ENCODE measurements around the gene ABLIM2.

ABLIM2 gene

DNA sequence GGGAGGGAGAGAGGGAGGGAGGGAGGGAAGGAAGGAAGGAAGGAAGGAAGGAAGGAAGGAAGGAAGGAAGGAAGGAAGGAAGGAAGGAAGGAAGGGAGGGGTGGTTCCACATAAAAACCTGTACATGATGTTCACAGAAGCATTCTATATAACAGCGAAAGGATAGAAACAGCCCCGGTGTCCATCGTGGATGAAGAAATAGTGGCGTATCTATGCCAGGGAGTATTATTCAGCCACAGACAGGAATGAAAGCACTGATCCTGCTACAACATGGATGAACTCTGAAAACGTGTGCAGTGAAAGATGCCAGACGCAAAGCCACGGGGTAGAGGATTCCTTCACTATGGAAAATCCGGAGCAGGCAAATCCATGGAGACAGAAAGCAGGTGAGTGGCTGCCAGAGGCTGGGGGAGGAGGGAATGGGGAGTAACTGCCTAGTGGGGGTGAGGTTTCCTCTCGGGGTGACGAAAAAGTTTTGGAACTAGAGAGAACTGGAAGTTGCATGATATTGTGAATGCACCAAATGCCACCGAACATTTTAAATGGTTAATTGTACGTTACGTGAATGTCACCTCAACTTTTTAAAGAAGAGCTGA, 92.2 kb downstream of the ABLIM2 start (continued):
- TF ChIP-seq, protein P1, sequence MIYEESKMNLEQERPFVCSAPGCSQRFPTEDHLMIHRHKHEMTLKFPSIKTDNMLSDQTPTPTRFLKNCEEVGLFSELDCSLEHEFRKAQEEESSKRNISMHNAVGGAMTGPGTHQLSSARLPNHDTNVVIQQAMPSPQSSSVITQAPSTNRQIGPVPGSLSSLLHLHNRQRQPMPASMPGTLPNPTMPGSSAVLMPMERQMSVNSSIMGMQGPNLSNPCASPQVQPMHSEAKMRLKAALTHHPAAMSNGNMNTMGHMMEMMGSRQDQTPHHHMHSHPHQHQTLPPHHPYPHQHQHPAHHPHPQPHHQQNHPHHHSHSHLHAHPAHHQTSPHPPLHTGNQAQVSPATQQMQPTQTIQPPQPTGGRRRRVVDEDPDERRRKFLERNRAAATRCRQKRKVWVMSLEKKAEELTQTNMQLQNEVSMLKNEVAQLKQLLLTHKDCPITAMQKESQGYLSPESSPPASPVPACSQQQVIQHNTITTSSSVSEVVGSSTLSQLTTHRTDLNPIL (CRISPR knock-in tag; IDR thresholded peaks at IDR 0.05; ENCODE audit: low read depth), result no peak

DNA sequence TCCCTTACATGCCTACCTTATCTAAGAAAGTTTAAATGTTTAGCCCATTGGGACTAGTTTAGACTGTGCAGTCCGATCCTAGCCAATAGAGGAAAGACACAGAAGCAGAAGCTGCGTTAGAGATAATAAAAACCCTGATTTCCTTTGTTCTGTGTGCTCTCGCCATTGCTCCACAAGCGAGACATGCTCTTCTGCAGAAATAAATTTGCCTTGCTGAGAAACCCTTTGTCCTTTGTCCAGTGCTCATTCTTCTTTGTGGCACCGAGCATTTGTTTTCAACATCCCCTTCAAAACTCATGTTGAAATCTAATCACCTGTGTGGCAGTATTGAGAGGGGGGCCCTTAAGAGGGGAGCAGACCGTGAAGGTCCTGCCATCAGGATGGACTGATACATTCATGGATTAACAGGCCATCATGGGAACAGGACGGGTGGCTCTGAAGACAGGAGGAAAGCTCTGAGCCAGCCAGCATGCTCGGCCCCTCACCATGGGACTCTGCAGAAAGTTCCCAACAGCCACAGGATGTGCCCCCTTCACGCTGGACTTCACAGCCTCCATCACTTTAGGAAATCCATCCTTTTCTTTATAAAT, 94.5 kb downstream of the ABLIM2 start:
- no peak for TF ChIP-seq ZFP30 (CRISPR knock-in tag; IDR thresholded peaks at IDR 0.05)
- TF ChIP-seq GLIS3 (CRISPR knock-in tag; IDR thresholded peaks at IDR 0.05), result no peak
- TF ChIP-seq ZFP3 (CRISPR knock-in tag; IDR thresholded peaks at IDR 0.05), result no peak
- TF ChIP-seq, protein P2, sequence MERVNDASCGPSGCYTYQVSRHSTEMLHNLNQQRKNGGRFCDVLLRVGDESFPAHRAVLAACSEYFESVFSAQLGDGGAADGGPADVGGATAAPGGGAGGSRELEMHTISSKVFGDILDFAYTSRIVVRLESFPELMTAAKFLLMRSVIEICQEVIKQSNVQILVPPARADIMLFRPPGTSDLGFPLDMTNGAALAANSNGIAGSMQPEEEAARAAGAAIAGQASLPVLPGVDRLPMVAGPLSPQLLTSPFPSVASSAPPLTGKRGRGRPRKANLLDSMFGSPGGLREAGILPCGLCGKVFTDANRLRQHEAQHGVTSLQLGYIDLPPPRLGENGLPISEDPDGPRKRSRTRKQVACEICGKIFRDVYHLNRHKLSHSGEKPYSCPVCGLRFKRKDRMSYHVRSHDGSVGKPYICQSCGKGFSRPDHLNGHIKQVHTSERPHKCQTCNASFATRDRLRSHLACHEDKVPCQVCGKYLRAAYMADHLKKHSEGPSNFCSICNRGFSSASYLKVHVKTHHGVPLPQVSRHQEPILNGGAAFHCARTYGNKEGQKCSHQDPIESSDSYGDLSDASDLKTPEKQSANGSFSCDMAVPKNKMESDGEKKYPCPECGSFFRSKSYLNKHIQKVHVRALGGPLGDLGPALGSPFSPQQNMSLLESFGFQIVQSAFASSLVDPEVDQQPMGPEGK (CRISPR knock-in tag; IDR thresholded peaks at IDR 0.05; ENCODE audit: borderline replicate concordance), result no peak
- no peak for ATAC-seq

DNA sequence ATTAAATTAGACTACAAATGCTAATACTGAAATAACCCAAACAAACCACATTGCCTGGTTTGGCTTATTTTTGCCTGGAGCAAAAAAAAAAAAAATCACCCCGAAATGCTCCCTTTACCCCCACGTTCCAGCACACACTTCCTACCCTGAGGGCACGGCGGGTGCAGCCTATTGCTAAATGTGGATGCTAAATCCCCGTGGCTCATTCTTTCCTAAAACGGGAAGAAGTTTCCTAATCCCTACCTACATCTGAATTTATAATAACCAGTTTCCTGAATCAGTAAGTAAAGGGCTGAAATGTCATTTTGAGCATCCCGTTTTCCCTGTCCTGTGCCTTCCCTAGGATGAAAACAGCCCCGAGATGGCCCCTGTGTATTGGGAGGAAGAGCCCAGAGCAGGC, 97.0 kb downstream of the ABLIM2 start:
- TF ChIP-seq, protein P3, sequence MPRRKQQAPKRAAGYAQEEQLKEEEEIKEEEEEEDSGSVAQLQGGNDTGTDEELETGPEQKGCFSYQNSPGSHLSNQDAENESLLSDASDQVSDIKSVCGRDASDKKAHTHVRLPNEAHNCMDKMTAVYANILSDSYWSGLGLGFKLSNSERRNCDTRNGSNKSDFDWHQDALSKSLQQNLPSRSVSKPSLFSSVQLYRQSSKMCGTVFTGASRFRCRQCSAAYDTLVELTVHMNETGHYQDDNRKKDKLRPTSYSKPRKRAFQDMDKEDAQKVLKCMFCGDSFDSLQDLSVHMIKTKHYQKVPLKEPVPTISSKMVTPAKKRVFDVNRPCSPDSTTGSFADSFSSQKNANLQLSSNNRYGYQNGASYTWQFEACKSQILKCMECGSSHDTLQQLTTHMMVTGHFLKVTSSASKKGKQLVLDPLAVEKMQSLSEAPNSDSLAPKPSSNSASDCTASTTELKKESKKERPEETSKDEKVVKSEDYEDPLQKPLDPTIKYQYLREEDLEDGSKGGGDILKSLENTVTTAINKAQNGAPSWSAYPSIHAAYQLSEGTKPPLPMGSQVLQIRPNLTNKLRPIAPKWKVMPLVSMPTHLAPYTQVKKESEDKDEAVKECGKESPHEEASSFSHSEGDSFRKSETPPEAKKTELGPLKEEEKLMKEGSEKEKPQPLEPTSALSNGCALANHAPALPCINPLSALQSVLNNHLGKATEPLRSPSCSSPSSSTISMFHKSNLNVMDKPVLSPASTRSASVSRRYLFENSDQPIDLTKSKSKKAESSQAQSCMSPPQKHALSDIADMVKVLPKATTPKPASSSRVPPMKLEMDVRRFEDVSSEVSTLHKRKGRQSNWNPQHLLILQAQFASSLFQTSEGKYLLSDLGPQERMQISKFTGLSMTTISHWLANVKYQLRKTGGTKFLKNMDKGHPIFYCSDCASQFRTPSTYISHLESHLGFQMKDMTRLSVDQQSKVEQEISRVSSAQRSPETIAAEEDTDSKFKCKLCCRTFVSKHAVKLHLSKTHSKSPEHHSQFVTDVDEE (CRISPR knock-in tag; IDR thresholded peaks at IDR 0.05), result no peak
- TF ChIP-seq RARB (CRISPR knock-in tag; IDR thresholded peaks at IDR 0.05) (no peak), ZNF70 (CRISPR knock-in tag; IDR thresholded peaks at IDR 0.05) (no peak), ZFP30 (CRISPR knock-in tag; IDR thresholded peaks at IDR 0.05) (no peak), ARNTL (CRISPR knock-in tag; IDR thresholded peaks at IDR 0.05; ENCODE audit: borderline replicate concordance, low read depth) (no peak), ISL1 (CRISPR knock-in tag; IDR thresholded peaks at IDR 0.05) (no peak)
- TF ChIP-seq, protein P1 (CRISPR knock-in tag; IDR thresholded peaks at IDR 0.05; ENCODE audit: low read depth), result no peak
- no peak for ATAC-seq

DNA sequence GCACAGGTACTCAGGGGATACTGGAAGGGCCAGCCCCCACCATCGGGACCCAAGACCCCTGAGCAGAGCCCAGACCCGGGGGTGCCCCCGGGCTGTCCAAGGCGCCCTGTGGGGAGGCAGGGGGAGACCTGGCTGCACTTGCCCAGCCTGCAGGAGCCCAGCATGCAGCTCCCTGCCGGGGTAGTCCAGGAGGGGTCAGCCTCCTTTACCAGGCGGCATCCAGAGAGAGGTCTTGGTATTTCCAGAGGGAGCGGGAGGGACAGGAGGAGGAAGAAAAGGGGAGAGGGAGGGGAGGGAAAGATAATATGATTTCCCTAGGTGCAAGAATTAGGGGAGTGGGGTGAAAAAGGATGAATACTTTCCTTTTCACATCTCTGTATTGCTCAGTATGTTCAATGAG, 97.5 kb downstream of the ABLIM2 start:
- ATAC-seq, result no peak
- TF ChIP-seq ARNTL (CRISPR knock-in tag; IDR thresholded peaks at IDR 0.05; ENCODE audit: borderline replicate concordance, low read depth) (no peak), PPARA (CRISPR knock-in tag; IDR thresholded peaks at IDR 0.05; ENCODE audit: borderline replicate concordance) (no peak), GLIS3 (CRISPR knock-in tag; IDR thresholded peaks at IDR 0.05) (no peak)

DNA sequence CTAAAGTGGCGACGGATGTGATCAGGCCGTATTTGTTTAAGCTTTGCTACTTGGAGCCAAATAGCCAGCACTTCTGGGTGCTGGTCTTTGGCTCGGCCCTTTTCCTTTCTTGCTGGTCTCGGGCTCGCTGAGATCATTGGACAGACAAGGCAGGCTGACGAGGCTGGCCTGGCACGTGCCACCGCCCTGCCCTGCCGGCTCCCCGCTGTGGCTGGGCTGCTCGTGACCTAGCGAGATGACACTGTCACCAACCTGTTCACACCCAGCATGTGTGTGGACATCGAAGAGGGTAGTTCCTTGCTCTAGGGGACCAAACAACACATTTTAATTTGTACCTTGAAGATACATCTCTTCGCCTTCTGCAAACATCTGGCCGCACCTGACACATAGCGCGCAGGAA, 98.0 kb downstream of the ABLIM2 start:
- ATAC-seq, result no peak
- no peak for TF ChIP-seq PPARA (CRISPR knock-in tag; IDR thresholded peaks at IDR 0.05; ENCODE audit: borderline replicate concordance)
- TF ChIP-seq TOX (CRISPR knock-in tag; IDR thresholded peaks at IDR 0.05; ENCODE audit: borderline replicate concordance), result no peak
- no peak for TF ChIP-seq TCF4 (CRISPR knock-in tag; IDR thresholded peaks at IDR 0.05; ENCODE audit: borderline replicate concordance)
- TF ChIP-seq ESRRG (CRISPR knock-in tag; IDR thresholded peaks at IDR 0.05), result no peak
- TF ChIP-seq, protein P3 (CRISPR knock-in tag; IDR thresholded peaks at IDR 0.05), result no peak
- no peak for TF ChIP-seq ZFP3 (CRISPR knock-in tag; IDR thresholded peaks at IDR 0.05)
- TF ChIP-seq BACH2 (CRISPR knock-in tag; IDR thresholded peaks at IDR 0.05; ENCODE audit: borderline replicate concordance), result no peak
- TF ChIP-seq, protein P1 (CRISPR knock-in tag; IDR thresholded peaks at IDR 0.05; ENCODE audit: low read depth), result no peak
- TF ChIP-seq GLIS3 (CRISPR knock-in tag; IDR thresholded peaks at IDR 0.05), result no peak
- TF ChIP-seq ARNTL (CRISPR knock-in tag; IDR thresholded peaks at IDR 0.05; ENCODE audit: borderline replicate concordance, low read depth), result no peak
- no peak for TF ChIP-seq ZC3H10 (CRISPR knock-in tag; IDR thresholded peaks at IDR 0.05)

Measured in SK-N-SH treated with all-trans-retinoic acid at 6 μM for 48 hours (cell line).